GM12891 (cell line): ENCODE results near the gene PRND.

Experiments
- DNase-seq: peaks from one replicate; pipeline ENCODE4 v3.0.0; 2011; ENCODE audit warnings: low spot score; ENCODE audit not compliant: insufficient read length
- FAIRE-seq: peaks from 2 replicates; lab custom pipeline; 2011; peaks lifted over from hg19 to GRCh38; lab: Jason Lieb, UNC
- PAX5 ChIP-seq: IDR thresholded peaks from 2 replicates; pipeline ENCODE4 v1.6.1; 2011; ENCODE audit warnings: low read length, moderate library complexity, mild to moderate bottlenecking; ENCODE audit not compliant: insufficient read depth, severe bottlenecking
- POLR2A ChIP-seq: IDR thresholded peaks from 2 replicates; pipeline ENCODE4 v1.6.1; 2011; ENCODE audit warnings: low read depth, low read length, control low read depth
- POLR2AphosphoS5 ChIP-seq: IDR thresholded peaks from 2 replicates; pipeline ENCODE4 v1.6.1; 2011; ENCODE audit warnings: low read depth, low read length, control low read depth
- POU2F2 ChIP-seq: IDR thresholded peaks from 2 replicates; pipeline ENCODE4 v1.6.1; 2011; ENCODE audit warnings: low read depth, mild to moderate bottlenecking, control low read depth, low read length, moderate library complexity
- SPI1 ChIP-seq: IDR thresholded peaks from 2 replicates; pipeline ENCODE4 v1.6.1; 2011; ENCODE audit warnings: low read depth, low read length, control low read depth
- TAF1 ChIP-seq: IDR thresholded peaks from 2 replicates; pipeline ENCODE4 v1.6.1; 2011; ENCODE audit warnings: low read depth, low read length, control low read depth

Gene PRND

GRCh38 chr20:4774207-4774606 lies 52.5 kb downstream of the PRND start:
- DNase-seq (no peak), FAIRE-seq (no peak)
- TF ChIP-seq PAX5 (no peak), SPI1 (no peak), POU2F2 (no peak), TAF1 (no peak), POLR2A (no peak), POLR2AphosphoS5 (no peak)

DNA sequence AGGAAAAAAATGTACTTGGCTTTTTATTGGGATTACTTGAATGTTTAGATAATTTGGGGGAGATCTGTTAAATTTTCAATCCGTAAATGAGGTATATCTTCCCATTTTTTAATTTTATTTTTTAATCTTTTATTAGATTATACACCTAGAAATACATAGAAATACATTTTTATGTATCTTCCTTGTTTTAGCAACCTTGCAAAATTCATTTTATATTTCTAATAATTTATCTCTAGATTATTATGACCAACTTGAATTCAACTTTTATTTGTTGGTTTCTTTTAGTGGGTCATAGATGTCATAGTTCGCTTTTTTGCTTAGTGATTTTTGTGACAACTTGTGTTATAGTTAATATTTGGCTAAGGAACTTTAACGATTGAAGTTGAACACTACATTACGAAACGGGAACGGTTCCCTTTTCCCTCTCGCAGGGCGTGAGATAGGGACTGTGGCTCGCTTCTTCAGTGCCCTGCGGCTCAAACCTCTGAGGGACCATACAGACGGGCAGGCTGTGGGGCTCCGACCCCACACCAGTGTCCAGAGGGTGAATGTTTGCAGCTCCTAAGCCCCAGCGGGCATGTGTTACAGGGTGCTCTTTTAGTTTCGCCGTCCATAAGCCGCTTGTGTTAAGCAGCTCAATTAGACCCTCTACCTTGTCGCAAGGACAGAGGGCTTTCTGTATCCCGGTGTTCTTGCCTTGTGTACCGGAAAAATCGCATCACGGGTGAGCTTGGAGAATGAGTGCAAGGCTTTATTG lies 53.8 kb downstream of the PRND start:
- FAIRE-seq (no peak), DNase-seq (no peak)
- no peak for TF ChIP-seq POU2F2
- TF ChIP-seq TAF1, result no peak

DNA sequence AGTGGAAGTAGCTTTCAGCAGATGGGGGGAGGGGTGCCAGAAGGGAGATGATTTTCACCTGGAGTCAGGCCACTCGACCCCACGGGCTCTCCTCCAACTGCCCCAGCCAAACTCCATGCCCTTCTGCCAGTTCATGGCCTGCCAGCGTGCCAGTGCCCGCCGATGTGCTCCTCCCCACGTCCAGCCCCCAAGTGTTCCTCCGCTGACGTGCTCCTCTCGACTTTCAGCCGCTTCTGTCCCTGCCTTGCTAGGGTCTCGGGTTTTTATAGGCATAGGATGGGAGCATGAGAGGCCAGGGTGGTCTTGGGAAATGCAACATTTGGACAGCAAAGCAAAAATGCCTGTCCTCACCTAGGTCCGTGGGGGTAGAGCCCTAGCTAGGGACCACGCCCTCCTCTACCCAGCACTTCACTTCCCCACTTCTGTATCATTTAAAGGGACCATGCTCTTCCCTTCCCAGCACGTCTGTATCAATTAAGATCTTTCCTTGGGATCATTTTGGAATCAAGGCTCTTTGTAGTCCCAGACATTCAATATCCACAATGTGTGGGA lies 54.4 kb downstream of the PRND start:
- FAIRE-seq (no peak), DNase-seq (no peak)
- TF ChIP-seq PAX5, result no peak
- no peak for TF ChIP-seq SPI1
- TF ChIP-seq TAF1, result no peak
- no peak for TF ChIP-seq POLR2AphosphoS5
- no peak for TF ChIP-seq POU2F2
- TF ChIP-seq POLR2A, result no peak
